ENCODE results near the gene PPFIA3. TPM values are rescaled to one million over a fixed set of nuclear protein-coding genes. Genes with fewer than 3 reads are reported as not detected.
A peak's percentile ranks its signal among the peaks of the same experiment; 100 is the strongest.
"Not testable (repeated sequence)": the region's sequence is repeated elsewhere in the genome, so short reads cannot be mapped to it uniquely, and the experiment has no call there.

PPFIA3 gene
- total and polyA plus RNA-seq, 2 experiments from 2014 or later = 30.4 to 32.5 TPM

- no peak for TF ChIP-seq CTCF (IDR thresholded peaks at IDR 0.05; ENCODE audit: low read depth, low read length)
- DNase-seq (ENCODE audit: low read depth in 1 of 2, low spot score in 1 of 2) = peak in 1 of 2 donors; percentile 79
- H3K4me3 ChIP-seq = no peak overlapping the region
- no peaks in the 10 kb centered on the region for H3K4me1 ChIP-seq (ENCODE audit: low read depth)
- no peaks in the 10 kb centered on the region for H3K36me3 ChIP-seq
- H3K9me3 ChIP-seq (ENCODE audit: low read depth) = no peaks in the 10 kb centered on the region
- no peaks in the 10 kb centered on the region for H3K27me3 ChIP-seq
- H3K27ac ChIP-seq = no peak overlapping the region
Observed at GRCh38 chr19:49136771-49137171, 17.4 kb downstream of the PPFIA3 start.

GRCh38 chr19:49140951-49141350 lies 21.6 kb downstream of the PPFIA3 start:
- no peak for TF ChIP-seq CTCF (IDR thresholded peaks at IDR 0.05; ENCODE audit: low read depth, low read length)
- H3K4me3 ChIP-seq = no peak overlapping the region

GRCh38 chr19:49141352-49141751 lies 22.0 kb downstream of the PPFIA3 start:
- Histone ChIP-seq H3K4me3 (no peak overlapping the region), H3K27me3 (no peaks in the 10 kb centered on the region), H3K9me3 (ENCODE audit: low read depth) (no peaks in the 10 kb centered on the region), H3K4me1 (ENCODE audit: low read depth) (peaks cover 6% of the 10 kb centered on the region), H3K27ac (no peak overlapping the region), H3K36me3 (no peaks in the 10 kb centered on the region)
- no peak for DNase-seq (ENCODE audit: low read depth in 1 of 2, low spot score in 1 of 2)
- TF ChIP-seq CTCF (IDR thresholded peaks at IDR 0.05; ENCODE audit: low read depth, low read length) = no peak

More at GRCh38 chr19:49140951-49141350, 21.6 kb downstream of the PPFIA3 start:
- H3K27me3 ChIP-seq = no peaks in the 10 kb centered on the region
- no peaks in the 10 kb centered on the region for H3K36me3 ChIP-seq
- no peak overlapping the region for H3K27ac ChIP-seq
- H3K9me3 ChIP-seq (ENCODE audit: low read depth) = no peaks in the 10 kb centered on the region
- no peak for DNase-seq (ENCODE audit: low read depth in 1 of 2, low spot score in 1 of 2)
- H3K4me1 ChIP-seq (ENCODE audit: low read depth) = peaks cover 6% of the 10 kb centered on the region

- Histone ChIP-seq H3K36me3 (no peaks in the 10 kb centered on the region), H3K9me3 (ENCODE audit: low read depth) (no peaks in the 10 kb centered on the region), H3K4me1 (ENCODE audit: low read depth) (peaks cover 6% of the 10 kb centered on the region), H3K27me3 (no peaks in the 10 kb centered on the region), H3K27ac (peak overlapping the region; percentile 56), H3K4me3 (peak overlapping the region; percentile 79)
- DNase-seq (ENCODE audit: low read depth in 1 of 2, low spot score in 1 of 2) = peak; percentile 94 to 98
- TF ChIP-seq CTCF (IDR thresholded peaks at IDR 0.05; ENCODE audit: low read depth, low read length) = no peak
Observed at GRCh38 chr19:49142866-49143335, 23.6 kb downstream of the PPFIA3 start.

- H3K27ac ChIP-seq = peak overlapping the region; percentile 34
- DNase-seq (ENCODE audit: low read depth in 1 of 2, low spot score in 1 of 2) = peak; percentile 86 to 96
- H3K4me1 ChIP-seq (ENCODE audit: low read depth) = peaks cover 15% of the 10 kb centered on the region
- no peaks in the 10 kb centered on the region for H3K27me3 ChIP-seq
- H3K4me3 ChIP-seq = peak overlapping the region; percentile 24
- TF ChIP-seq CTCF (IDR thresholded peaks at IDR 0.05; ENCODE audit: low read depth, low read length) = peak; percentile 91
- H3K36me3 ChIP-seq = no peaks in the 10 kb centered on the region
- no peaks in the 10 kb centered on the region for H3K9me3 ChIP-seq (ENCODE audit: low read depth)
Observed at GRCh38 chr19:49145573-49146407, 26.4 kb downstream of the PPFIA3 start.

- not testable (repeated sequence) for H3K27me3 ChIP-seq; H3K9me3 ChIP-seq (ENCODE audit: low read depth); H3K36me3 ChIP-seq; H3K4me3 ChIP-seq; DNase-seq (ENCODE audit: low read depth in 1 of 2, low spot score in 1 of 2)
- peaks cover 19% of the 10 kb centered on the region for H3K4me1 ChIP-seq (ENCODE audit: low read depth)
- peak overlapping the region; percentile 20 for H3K27ac ChIP-seq
Observed at GRCh38 chr19:49146408-49146770, 27.0 kb downstream of the PPFIA3 start.

Measured in cardiac muscle cell (in vitro differentiated cells and primary cell).